ENCODE data around the gene CTBP1. TPM values are rescaled to one million over a fixed set of nuclear protein-coding genes. Genes with fewer than 3 reads are reported as not detected.

The CTBP1 gene
- total and polyA plus RNA-seq, 2 donors: 98.2 to 188 TPM

- DNase-seq (ENCODE audit: low read depth in 6 of 9, low spot score in 9 of 9): no peak
- H3K36me3 ChIP-seq (ENCODE audit: control insufficient read depth in 2 of 2, insufficient read depth in 2 of 2, low read length in 1 of 2): peaks cover 61 to 73% of the 10 kb centered on the region in 2 donors
- peaks cover 0 to 9% of the 10 kb centered on the region in 2 donors for H3K9me3 ChIP-seq (ENCODE audit: control insufficient read depth in 2 of 2, insufficient read depth in 1 of 2, low read length in 1 of 2)
- 70% methylated on average over 21 of the region's 21 CpGs for WGBS
- H3K4me3 ChIP-seq (ENCODE audit: low read length in 2 of 2): no peak overlapping the region
- H3K4me1 ChIP-seq (ENCODE audit: control insufficient read depth in 2 of 2, insufficient read depth in 2 of 2, low read length in 2 of 2): peaks cover 8 to 40% of the 10 kb centered on the region in 2 donors
- H3K27me3 ChIP-seq (ENCODE audit: control insufficient read depth in 2 of 2, insufficient read depth in 1 of 2, low read length in 1 of 2): no peaks in the 10 kb centered on the region
- peak overlapping the region in 1 of 2 donors; percentile 47 for H3K27ac ChIP-seq (ENCODE audit: low read depth in 1 of 2, low read length in 1 of 2)
These were observed 30.0 kb downstream of the CTBP1 start for GRCh38 chr4:1218634-1219565.

DNA sequence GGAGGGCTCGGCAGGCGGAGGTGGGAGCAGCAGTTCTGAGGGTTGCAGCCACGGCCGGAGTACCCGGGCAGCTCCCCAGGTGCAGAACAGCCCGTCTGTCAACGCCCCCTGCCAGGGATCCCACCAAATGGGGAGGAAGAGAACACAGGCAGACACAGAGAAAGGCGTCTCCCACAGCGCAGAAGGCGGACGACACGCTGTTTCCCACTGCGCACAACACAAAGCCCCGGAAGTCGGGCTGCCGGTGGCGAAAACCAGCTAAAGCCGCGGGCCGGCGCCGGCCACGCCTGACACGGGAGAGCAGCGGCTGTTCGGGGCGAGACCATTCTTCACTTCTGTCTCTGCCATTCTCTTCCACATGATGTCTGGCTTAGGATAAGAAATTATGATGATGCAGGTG, 31.6 kb downstream of the CTBP1 start:
- Histone ChIP-seq H3K9me3 (ENCODE audit: control insufficient read depth in 2 of 2, insufficient read depth in 1 of 2, low read length in 1 of 2) (peaks cover 0 to 9% of the 10 kb centered on the region in 2 donors), H3K4me1 (ENCODE audit: control insufficient read depth in 2 of 2, insufficient read depth in 2 of 2, low read length in 2 of 2) (peaks cover 8 to 38% of the 10 kb centered on the region in 2 donors), H3K27me3 (ENCODE audit: control insufficient read depth in 2 of 2, insufficient read depth in 1 of 2, low read length in 1 of 2) (no peaks in the 10 kb centered on the region), H3K27ac (ENCODE audit: low read depth in 1 of 2, low read length in 1 of 2) (peak overlapping the region; percentile 75 to 78), H3K36me3 (ENCODE audit: control insufficient read depth in 2 of 2, insufficient read depth in 2 of 2, low read length in 1 of 2) (peaks cover 61 to 76% of the 10 kb centered on the region in 2 donors), H3K4me3 (ENCODE audit: low read length in 2 of 2) (no peak overlapping the region)
- no peak for DNase-seq (ENCODE audit: low read depth in 6 of 9, low spot score in 9 of 9)
- WGBS: 86% methylated on average over 27 of the region's 27 CpGs

DNA sequence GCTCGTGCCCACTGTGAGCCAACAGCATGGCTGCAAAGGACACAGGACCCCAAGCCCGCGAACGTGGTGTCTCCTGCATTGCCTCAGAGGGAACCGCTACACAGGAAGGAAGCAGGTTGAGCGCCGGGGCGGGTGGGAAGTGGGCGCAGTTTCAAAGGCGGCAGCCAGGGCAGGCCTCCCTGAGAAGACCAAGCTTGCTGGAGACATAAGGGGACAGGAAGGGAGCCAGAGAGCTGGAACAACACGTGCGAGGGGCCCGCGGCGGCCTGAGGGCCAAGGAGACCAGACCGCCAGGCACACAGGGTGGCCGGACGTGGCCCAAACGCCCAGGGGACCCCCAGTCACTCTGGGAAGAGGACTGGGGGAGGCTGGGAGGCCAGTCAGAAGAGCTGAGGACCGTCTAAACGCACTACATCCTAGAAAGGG, 32.0 kb downstream of the CTBP1 start:
- 16% methylated on average over 21 of the region's 21 CpGs for WGBS
- H3K36me3 ChIP-seq (ENCODE audit: control insufficient read depth in 2 of 2, insufficient read depth in 2 of 2, low read length in 1 of 2): peaks cover 61 to 79% of the 10 kb centered on the region in 2 donors
- H3K27me3 ChIP-seq (ENCODE audit: control insufficient read depth in 2 of 2, insufficient read depth in 1 of 2, low read length in 1 of 2): no peaks in the 10 kb centered on the region
- H3K9me3 ChIP-seq (ENCODE audit: control insufficient read depth in 2 of 2, insufficient read depth in 1 of 2, low read length in 1 of 2): peaks cover 0 to 9% of the 10 kb centered on the region in 2 donors
- peaks cover 8 to 37% of the 10 kb centered on the region in 2 donors for H3K4me1 ChIP-seq (ENCODE audit: control insufficient read depth in 2 of 2, insufficient read depth in 2 of 2, low read length in 2 of 2)
- peak overlapping the region; percentile 75 to 78 for H3K27ac ChIP-seq (ENCODE audit: low read depth in 1 of 2, low read length in 1 of 2)
- peak overlapping the region in 1 of 2 donors; percentile 14 for H3K4me3 ChIP-seq (ENCODE audit: low read length in 2 of 2)
- peak; percentile 29 to 78 (median 47) for DNase-seq (ENCODE audit: low read depth in 6 of 9, low spot score in 9 of 9)

GRCh38 chr4:1216076-1216614, 32.8 kb downstream of the CTBP1 start:
- WGBS: 97% methylated on average over 34 of the region's 34 CpGs
- DNase-seq (ENCODE audit: low read depth in 6 of 9, low spot score in 9 of 9): no peak
- Histone ChIP-seq H3K9me3 (ENCODE audit: control insufficient read depth in 2 of 2, insufficient read depth in 1 of 2, low read length in 1 of 2) (peaks cover 0 to 9% of the 10 kb centered on the region in 2 donors), H3K36me3 (ENCODE audit: control insufficient read depth in 2 of 2, insufficient read depth in 2 of 2, low read length in 1 of 2) (peaks cover 61 to 77% of the 10 kb centered on the region in 2 donors), H3K4me3 (ENCODE audit: low read length in 2 of 2) (no peak overlapping the region), H3K4me1 (ENCODE audit: control insufficient read depth in 2 of 2, insufficient read depth in 2 of 2, low read length in 2 of 2) (peaks cover 8 to 34% of the 10 kb centered on the region in 2 donors), H3K27me3 (ENCODE audit: control insufficient read depth in 2 of 2, insufficient read depth in 1 of 2, low read length in 1 of 2) (no peaks in the 10 kb centered on the region), H3K27ac (ENCODE audit: low read depth in 1 of 2, low read length in 1 of 2) (peak overlapping the region in 1 of 2 donors; percentile 75)

- H3K36me3 ChIP-seq (ENCODE audit: control insufficient read depth in 2 of 2, insufficient read depth in 2 of 2, low read length in 1 of 2): peaks cover 61 to 77% of the 10 kb centered on the region in 2 donors
- no peaks in the 10 kb centered on the region for H3K27me3 ChIP-seq (ENCODE audit: control insufficient read depth in 2 of 2, insufficient read depth in 1 of 2, low read length in 1 of 2)
- no peak for DNase-seq (ENCODE audit: low read depth in 6 of 9, low spot score in 9 of 9)
- 95% methylated on average over 31 of the region's 31 CpGs for WGBS
- H3K9me3 ChIP-seq (ENCODE audit: control insufficient read depth in 2 of 2, insufficient read depth in 1 of 2, low read length in 1 of 2): peaks cover 0 to 5% of the 10 kb centered on the region in 2 donors
- H3K4me3 ChIP-seq (ENCODE audit: low read length in 2 of 2): no peak overlapping the region
- peaks cover 8 to 32% of the 10 kb centered on the region in 2 donors for H3K4me1 ChIP-seq (ENCODE audit: control insufficient read depth in 2 of 2, insufficient read depth in 2 of 2, low read length in 2 of 2)
- H3K27ac ChIP-seq (ENCODE audit: low read depth in 1 of 2, low read length in 1 of 2): peak overlapping the region in 1 of 2 donors; percentile 20
These were observed 33.5 kb downstream of the CTBP1 start for GRCh38 chr4:1215141-1216075.

GRCh38 chr4:1214101-1215095, 34.5 kb downstream of the CTBP1 start:
- Histone ChIP-seq H3K27me3 (ENCODE audit: control insufficient read depth in 2 of 2, insufficient read depth in 1 of 2, low read length in 1 of 2) (no peaks in the 10 kb centered on the region), H3K36me3 (ENCODE audit: control insufficient read depth in 2 of 2, insufficient read depth in 2 of 2, low read length in 1 of 2) (peaks cover 67 to 80% of the 10 kb centered on the region in 2 donors), H3K4me1 (ENCODE audit: control insufficient read depth in 2 of 2, insufficient read depth in 2 of 2, low read length in 2 of 2) (peaks cover 8 to 29% of the 10 kb centered on the region in 2 donors), H3K9me3 (ENCODE audit: control insufficient read depth in 2 of 2, insufficient read depth in 1 of 2, low read length in 1 of 2) (peaks cover 0 to 5% of the 10 kb centered on the region in 2 donors), H3K4me3 (ENCODE audit: low read length in 2 of 2) (no peak overlapping the region), H3K27ac (ENCODE audit: low read depth in 1 of 2, low read length in 1 of 2) (peak overlapping the region in 1 of 2 donors; percentile 38)
- WGBS: 97% methylated on average over 48 of the region's 48 CpGs
- DNase-seq (ENCODE audit: low read depth in 6 of 9, low spot score in 9 of 9): no peak

DNA sequence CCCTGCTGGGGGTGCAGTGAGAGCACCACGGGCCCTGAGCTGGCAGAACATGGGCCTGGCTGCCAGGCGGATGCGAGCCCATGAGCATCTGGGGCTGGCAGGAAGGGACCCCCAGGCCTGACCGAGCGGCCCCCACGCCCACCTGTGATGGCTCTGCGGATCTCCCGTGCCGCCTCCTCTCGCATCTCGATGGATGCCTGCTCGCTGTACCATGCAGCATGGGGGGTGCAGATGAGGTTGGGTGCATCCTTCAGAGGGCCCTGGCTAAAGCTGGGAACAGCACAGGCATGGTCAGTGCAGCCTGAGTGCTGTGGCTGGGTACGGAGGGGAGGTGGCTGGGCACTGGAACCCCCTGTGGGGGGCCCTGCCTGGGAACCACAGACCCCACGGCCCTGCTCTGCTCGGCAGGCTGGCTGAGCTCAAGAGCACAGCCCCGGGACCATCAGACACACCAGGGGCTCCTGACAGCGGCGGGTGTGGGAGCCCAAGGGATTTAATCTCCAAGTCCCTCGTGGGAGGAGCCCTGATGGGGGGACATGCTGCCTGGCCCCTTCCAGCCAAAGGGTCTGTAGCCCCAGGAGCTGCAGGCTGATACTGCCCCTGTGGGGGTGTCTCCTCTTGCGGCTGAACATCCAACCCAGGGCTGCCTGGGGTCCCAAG, 35.5 kb downstream of the CTBP1 start:
- Histone ChIP-seq H3K4me3 (ENCODE audit: low read length in 2 of 2) (no peak overlapping the region), H3K36me3 (ENCODE audit: control insufficient read depth in 2 of 2, insufficient read depth in 2 of 2, low read length in 1 of 2) (peaks cover 69 to 77% of the 10 kb centered on the region in 2 donors), H3K27ac (ENCODE audit: low read depth in 1 of 2, low read length in 1 of 2) (no peak overlapping the region), H3K27me3 (ENCODE audit: control insufficient read depth in 2 of 2, insufficient read depth in 1 of 2, low read length in 1 of 2) (no peaks in the 10 kb centered on the region), H3K9me3 (ENCODE audit: control insufficient read depth in 2 of 2, insufficient read depth in 1 of 2, low read length in 1 of 2) (peaks cover 0 to 5% of the 10 kb centered on the region in 2 donors), H3K4me1 (ENCODE audit: control insufficient read depth in 2 of 2, insufficient read depth in 2 of 2, low read length in 2 of 2) (peaks cover 8 to 31% of the 10 kb centered on the region in 2 donors)
- no peak for DNase-seq (ENCODE audit: low read depth in 6 of 9, low spot score in 9 of 9)
- WGBS: 98% methylated on average over 20 of the region's 20 CpGs
